ENCODE data around the gene SSTR3.

Gene SSTR3

GRCh38 chr22:37209140-37209845, 3.0 kb downstream of the SSTR3 start:
- H3K79me2 ChIP-seq (ENCODE audit: insufficient read depth, low read length): no peaks in the 10 kb centered on the region
- no peaks in the 10 kb centered on the region for H3K27me3 ChIP-seq (ENCODE audit: low read length)
- H3K9ac ChIP-seq (ENCODE audit: low read length): no peak overlapping the region
- H3K9me2 ChIP-seq (replicated peaks; ENCODE audit: insufficient read depth, low read length): no peaks in the 10 kb centered on the region
- no peaks in the 10 kb centered on the region for H3F3A ChIP-seq (ENCODE audit: insufficient read depth)
- no peak overlapping the region for H2AFZ ChIP-seq (ENCODE audit: low read depth, low read length, severe bottlenecking)
- no peak overlapping the region for H3K4me3 ChIP-seq (ENCODE audit: insufficient read depth, low read length, poor library complexity, severe bottlenecking)
- H3K4me2 ChIP-seq (ENCODE audit: low read depth, low read length, poor library complexity, severe bottlenecking): no peak overlapping the region
- no peaks in the 10 kb centered on the region for H3K36me3 ChIP-seq (ENCODE audit: low read length)
- no peak overlapping the region for H3K27ac ChIP-seq (ENCODE audit: low read depth, low read length)
- TF ChIP-seq, protein P1, sequence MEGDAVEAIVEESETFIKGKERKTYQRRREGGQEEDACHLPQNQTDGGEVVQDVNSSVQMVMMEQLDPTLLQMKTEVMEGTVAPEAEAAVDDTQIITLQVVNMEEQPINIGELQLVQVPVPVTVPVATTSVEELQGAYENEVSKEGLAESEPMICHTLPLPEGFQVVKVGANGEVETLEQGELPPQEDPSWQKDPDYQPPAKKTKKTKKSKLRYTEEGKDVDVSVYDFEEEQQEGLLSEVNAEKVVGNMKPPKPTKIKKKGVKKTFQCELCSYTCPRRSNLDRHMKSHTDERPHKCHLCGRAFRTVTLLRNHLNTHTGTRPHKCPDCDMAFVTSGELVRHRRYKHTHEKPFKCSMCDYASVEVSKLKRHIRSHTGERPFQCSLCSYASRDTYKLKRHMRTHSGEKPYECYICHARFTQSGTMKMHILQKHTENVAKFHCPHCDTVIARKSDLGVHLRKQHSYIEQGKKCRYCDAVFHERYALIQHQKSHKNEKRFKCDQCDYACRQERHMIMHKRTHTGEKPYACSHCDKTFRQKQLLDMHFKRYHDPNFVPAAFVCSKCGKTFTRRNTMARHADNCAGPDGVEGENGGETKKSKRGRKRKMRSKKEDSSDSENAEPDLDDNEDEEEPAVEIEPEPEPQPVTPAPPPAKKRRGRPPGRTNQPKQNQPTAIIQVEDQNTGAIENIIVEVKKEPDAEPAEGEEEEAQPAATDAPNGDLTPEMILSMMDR (IDR thresholded peaks at IDR 0.05; ENCODE audit: insufficient read depth, low read length, poor library complexity, severe bottlenecking): no peak
- no peak for TF ChIP-seq EZH2phosphoT487 (conservative IDR thresholded peaks at IDR 0.05; ENCODE audit: low read length)
- H4K20me1 ChIP-seq (ENCODE audit: low read depth, low read length): no peaks in the 10 kb centered on the region
- no peaks in the 10 kb centered on the region for H3K9me3 ChIP-seq (ENCODE audit: insufficient read depth, low read length)

DNA sequence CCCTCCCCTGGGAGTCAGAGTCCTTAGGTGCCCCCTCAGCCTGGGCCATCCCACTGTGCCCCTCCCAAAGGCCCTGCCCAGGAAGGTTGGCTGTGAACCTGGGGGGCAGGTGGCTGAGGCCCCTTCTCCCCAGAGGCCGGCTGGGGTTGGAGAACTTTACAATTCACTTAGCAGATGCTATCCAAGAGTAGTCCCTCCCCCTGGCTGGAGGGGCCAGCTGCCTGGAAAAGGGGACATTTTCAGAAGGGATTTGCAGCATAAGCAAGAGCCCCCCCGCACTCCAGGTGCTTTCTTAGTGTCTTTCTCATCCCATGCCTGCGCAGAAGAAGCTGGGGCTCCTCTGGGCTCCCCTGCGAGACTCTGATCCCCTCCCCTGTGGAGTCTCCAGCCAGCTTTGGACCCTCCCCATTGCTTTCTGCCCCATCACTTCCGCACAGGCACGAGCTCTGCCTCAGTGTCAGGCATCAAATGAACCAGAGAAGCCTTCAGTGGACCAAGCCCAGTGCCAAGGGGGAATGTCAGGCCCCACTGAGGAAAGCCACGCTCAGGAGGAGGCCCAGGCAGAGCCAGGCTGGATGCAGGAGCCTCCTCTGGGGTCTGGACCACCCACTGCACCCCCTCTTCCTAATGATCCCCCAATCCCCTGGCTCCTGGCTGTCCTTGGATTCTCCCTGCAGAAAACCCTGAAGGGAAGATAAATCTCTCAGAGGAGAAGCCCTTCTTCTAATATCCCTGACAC, 3.7 kb downstream of the SSTR3 start:
- no peak overlapping the region for H2AFZ ChIP-seq (ENCODE audit: low read depth, low read length, severe bottlenecking)
- H3K27me3 ChIP-seq (ENCODE audit: low read length): no peaks in the 10 kb centered on the region
- H3K27ac ChIP-seq (ENCODE audit: low read depth, low read length): no peak overlapping the region
- no peaks in the 10 kb centered on the region for H3K9me3 ChIP-seq (ENCODE audit: insufficient read depth, low read length)
- no peak overlapping the region for H3K9ac ChIP-seq (ENCODE audit: low read length)
- no peaks in the 10 kb centered on the region for H4K20me1 ChIP-seq (ENCODE audit: low read depth, low read length)
- H3K36me3 ChIP-seq (ENCODE audit: low read length): no peaks in the 10 kb centered on the region
- no peaks in the 10 kb centered on the region for H3K79me2 ChIP-seq (ENCODE audit: insufficient read depth, low read length)
- H3K4me2 ChIP-seq (ENCODE audit: low read depth, low read length, poor library complexity, severe bottlenecking): no peak overlapping the region
- H3K9me2 ChIP-seq (replicated peaks; ENCODE audit: insufficient read depth, low read length): no peaks in the 10 kb centered on the region
- no peaks in the 10 kb centered on the region for H3F3A ChIP-seq (ENCODE audit: insufficient read depth)
- TF ChIP-seq, protein P1 (IDR thresholded peaks at IDR 0.05; ENCODE audit: insufficient read depth, low read length, poor library complexity, severe bottlenecking): no peak
- no peak for TF ChIP-seq EZH2phosphoT487 (conservative IDR thresholded peaks at IDR 0.05; ENCODE audit: low read length)
- H3K4me3 ChIP-seq (ENCODE audit: insufficient read depth, low read length, poor library complexity, severe bottlenecking): no peak overlapping the region

- H3F3A ChIP-seq (ENCODE audit: insufficient read depth): no peaks in the 10 kb centered on the region
- no peak overlapping the region for H3K4me3 ChIP-seq (ENCODE audit: insufficient read depth, low read length, poor library complexity, severe bottlenecking)
- H3K9me2 ChIP-seq (replicated peaks; ENCODE audit: insufficient read depth, low read length): no peaks in the 10 kb centered on the region
- no peak overlapping the region for H3K27ac ChIP-seq (ENCODE audit: low read depth, low read length)
- H3K9ac ChIP-seq (ENCODE audit: low read length): no peak overlapping the region
- TF ChIP-seq, protein P1 (IDR thresholded peaks at IDR 0.05; ENCODE audit: insufficient read depth, low read length, poor library complexity, severe bottlenecking): no peak
- TF ChIP-seq EZH2phosphoT487 (conservative IDR thresholded peaks at IDR 0.05; ENCODE audit: low read length): no peak
- H2AFZ ChIP-seq (ENCODE audit: low read depth, low read length, severe bottlenecking): no peak overlapping the region
- no peaks in the 10 kb centered on the region for H3K27me3 ChIP-seq (ENCODE audit: low read length)
- no peaks in the 10 kb centered on the region for H3K9me3 ChIP-seq (ENCODE audit: insufficient read depth, low read length)
- H3K36me3 ChIP-seq (ENCODE audit: low read length): no peaks in the 10 kb centered on the region
- H3K4me2 ChIP-seq (ENCODE audit: low read depth, low read length, poor library complexity, severe bottlenecking): no peak overlapping the region
- no peaks in the 10 kb centered on the region for H3K79me2 ChIP-seq (ENCODE audit: insufficient read depth, low read length)
- no peaks in the 10 kb centered on the region for H4K20me1 ChIP-seq (ENCODE audit: low read depth, low read length)
Measured at GRCh38 chr22:37207981-37208380, 4.3 kb downstream of the SSTR3 start.
